T-helper 1 cell treated with Interleukin-12 subunit alpha and Interleukin-12 subunit beta and Interleukin-4 antibody, amounts not matched to agents 30 μg/mL and 1 μg/mL, for 36 hours (primary cell): Measurements from ENCODE around the gene ZNF133.
"Not testable (repeated sequence)": the region's sequence is repeated elsewhere in the genome, so short reads cannot be mapped to it uniquely, and the experiment has no call there.

Experiments
- H3K27ac Mint-ChIP-seq: one replicate; pipeline ENCODE4 v1.8.0; 2021; ENCODE audit warnings: mild to moderate bottlenecking, mixed read lengths
- H3K27me3 Mint-ChIP-seq: one replicate; pipeline ENCODE4 v1.8.0; 2021; ENCODE audit warnings: low read depth, mixed read lengths
- H3K36me3 Mint-ChIP-seq: one replicate; pipeline ENCODE4 v1.8.0; 2021; ENCODE audit warnings: low read depth, mixed read lengths
- H3K4me1 Mint-ChIP-seq: one replicate; pipeline ENCODE4 v1.8.0; 2021; ENCODE audit warnings: low read depth, mixed read lengths
- H3K4me3 Mint-ChIP-seq: one replicate; pipeline ENCODE4 v1.8.0; 2021; ENCODE audit warnings: mild to moderate bottlenecking, moderate library complexity, mixed read lengths
- H3K9me3 Mint-ChIP-seq: one replicate; pipeline ENCODE4 v1.8.0; 2021; ENCODE audit warnings: mixed read lengths

The ZNF133 gene

DNA sequence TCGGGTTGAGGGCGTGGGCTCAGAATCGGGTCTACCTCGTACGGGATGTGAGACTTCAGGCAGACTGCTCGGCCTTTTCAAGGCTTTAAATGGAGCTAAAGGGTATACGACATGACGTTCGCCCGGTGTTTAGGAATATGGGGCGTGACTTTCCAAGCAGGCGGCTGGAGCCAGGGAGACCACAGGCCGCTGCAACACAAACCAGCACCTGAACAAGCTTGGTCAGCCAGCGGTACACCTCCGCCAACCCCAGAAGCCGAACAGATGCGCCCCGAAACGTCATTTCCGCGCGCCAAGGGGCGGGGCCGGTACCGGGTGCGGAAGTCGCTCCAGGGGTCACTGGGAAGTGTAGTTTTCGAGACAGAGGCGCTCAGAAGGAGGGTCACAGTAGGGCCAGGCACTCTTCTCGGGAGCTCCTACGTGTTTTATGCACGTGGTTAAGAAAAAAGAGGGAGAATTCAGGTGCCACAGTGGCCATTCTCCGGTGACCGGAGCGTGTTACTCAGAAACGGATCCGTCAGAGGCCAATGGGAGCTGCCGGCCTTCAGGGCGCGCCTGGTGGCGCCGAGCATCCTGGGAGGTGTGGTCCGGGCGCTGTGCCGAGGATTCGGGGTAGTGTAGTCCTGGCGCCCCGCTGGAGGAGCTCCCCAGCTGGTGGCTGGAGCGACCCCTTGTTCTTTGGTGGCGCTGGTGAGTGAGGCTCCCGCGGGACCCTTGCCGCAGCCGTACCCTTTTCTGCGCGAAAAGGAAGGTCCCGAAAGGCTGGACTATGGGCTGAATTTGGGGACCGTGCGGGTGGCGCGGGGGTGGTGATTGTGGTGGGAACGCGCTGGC, at the start of gene ZNF133:
ZNF133 (plus strand) TSS at position 613 of the 834 bp plus-strand sequence. CDS start 17,160 bp downstream, outside the sequence.
- Mint-ChIP-seq H3K27me3 (peaks cover 25% of the 10 kb centered on the region), H3K36me3 (peaks cover 35% of the 10 kb centered on the region), H3K9me3 (peaks cover 28% of the 10 kb centered on the region), H3K4me3 (peak within 1 kb of the TSS; percentile 96), H3K27ac (peak within 1 kb of the TSS; percentile 99), H3K4me1 (peaks cover 17% of the 10 kb centered on the region)

DNA sequence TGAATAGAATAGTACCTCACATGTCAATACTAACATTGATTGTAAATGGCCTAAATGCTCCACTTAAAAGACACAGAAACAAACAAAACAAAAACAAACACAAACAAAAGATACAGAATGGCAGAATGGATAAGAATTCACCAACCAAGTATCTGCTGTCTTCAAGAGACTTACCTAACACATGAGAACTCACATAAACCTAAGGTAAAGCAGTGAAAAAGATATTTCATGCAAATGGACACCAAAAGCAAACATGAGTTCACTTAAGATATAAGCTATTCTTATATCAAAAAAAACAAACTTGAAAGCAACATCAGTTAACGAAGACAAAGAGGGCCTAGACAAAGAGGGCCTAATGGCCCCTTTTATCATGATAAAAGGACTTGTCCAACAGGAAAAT, 47.3 kb upstream of the ZNF133 start:
- H3K27ac Mint-ChIP-seq, result no peak overlapping the region
- peaks cover 4% of the 10 kb centered on the region for H3K27me3 Mint-ChIP-seq
- no peak overlapping the region for H3K4me3 Mint-ChIP-seq
- H3K36me3 Mint-ChIP-seq, result no peaks in the 10 kb centered on the region
- no peaks in the 10 kb centered on the region for H3K4me1 Mint-ChIP-seq
- no peaks in the 10 kb centered on the region for H3K9me3 Mint-ChIP-seq

DNA sequence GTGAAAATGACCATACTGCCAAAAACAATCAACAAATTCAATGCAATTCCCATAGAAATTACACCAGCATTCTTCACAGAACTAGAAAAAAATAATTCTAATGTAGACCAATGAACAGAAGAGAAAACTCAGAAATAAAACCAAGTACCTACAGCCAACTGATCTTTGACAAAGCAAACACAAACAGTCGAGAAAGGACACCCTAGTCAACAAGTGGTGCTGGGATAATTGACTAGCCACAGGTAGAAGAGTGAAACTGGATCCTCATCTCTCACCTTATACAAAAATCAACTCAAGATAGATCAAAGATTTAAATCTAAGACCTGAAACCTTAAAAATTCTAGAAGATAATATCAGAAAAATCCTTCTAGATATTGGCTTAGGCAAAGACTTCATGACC, 44.5 kb upstream of the ZNF133 start:
- no peak overlapping the region for H3K4me3 Mint-ChIP-seq
- no peaks in the 10 kb centered on the region for H3K36me3 Mint-ChIP-seq
- no peak overlapping the region for H3K27ac Mint-ChIP-seq
- peaks cover 4% of the 10 kb centered on the region for H3K27me3 Mint-ChIP-seq
- no peaks in the 10 kb centered on the region for H3K9me3 Mint-ChIP-seq
- H3K4me1 Mint-ChIP-seq, result no peaks in the 10 kb centered on the region

DNA sequence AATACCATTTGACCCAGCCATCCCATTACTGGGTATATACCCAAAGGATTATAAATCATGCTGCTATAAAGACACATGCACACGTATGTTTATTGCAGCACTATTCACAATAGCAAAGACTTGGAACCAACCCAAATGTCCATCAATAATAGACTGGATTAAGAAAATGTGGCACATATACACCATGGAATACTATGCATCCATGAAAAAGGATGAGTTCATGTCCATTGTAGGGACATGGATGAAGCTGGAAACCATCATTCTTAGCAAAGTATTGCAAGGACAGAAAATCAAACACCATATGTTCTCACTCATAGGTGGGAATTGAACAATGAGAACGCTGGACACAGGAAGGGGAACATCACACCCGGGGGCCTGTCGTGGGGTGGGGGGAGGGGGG, 39.8 kb upstream of the ZNF133 start:
- not testable (repeated sequence) for H3K9me3 Mint-ChIP-seq, H3K36me3 Mint-ChIP-seq, H3K27ac Mint-ChIP-seq, H3K27me3 Mint-ChIP-seq, H3K4me3 Mint-ChIP-seq, H3K4me1 Mint-ChIP-seq

DNA sequence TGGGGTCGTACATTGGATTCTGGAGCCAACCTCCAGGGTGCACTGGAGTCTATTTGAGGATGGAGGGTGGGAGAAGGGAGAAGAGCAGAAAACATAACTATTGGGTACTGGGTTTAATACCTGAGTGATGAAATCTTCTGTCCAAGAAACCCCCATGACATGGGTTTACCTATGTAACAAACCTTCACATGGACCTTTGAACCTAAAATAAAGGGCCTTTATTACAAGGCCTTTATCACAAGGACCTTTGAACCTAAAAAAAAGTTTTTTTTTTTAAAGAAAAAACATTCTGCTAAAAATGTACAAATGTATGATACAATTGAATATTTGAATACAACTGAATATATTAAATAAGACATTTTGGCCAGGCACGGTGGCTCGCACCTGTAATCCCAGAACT, 38.1 kb upstream of the ZNF133 start:
- no peaks in the 10 kb centered on the region for H3K27me3 Mint-ChIP-seq
- no peaks in the 10 kb centered on the region for H3K36me3 Mint-ChIP-seq
- H3K27ac Mint-ChIP-seq, result no peak overlapping the region
- H3K4me3 Mint-ChIP-seq, result no peak overlapping the region
- no peaks in the 10 kb centered on the region for H3K9me3 Mint-ChIP-seq
- H3K4me1 Mint-ChIP-seq, result no peaks in the 10 kb centered on the region

DNA sequence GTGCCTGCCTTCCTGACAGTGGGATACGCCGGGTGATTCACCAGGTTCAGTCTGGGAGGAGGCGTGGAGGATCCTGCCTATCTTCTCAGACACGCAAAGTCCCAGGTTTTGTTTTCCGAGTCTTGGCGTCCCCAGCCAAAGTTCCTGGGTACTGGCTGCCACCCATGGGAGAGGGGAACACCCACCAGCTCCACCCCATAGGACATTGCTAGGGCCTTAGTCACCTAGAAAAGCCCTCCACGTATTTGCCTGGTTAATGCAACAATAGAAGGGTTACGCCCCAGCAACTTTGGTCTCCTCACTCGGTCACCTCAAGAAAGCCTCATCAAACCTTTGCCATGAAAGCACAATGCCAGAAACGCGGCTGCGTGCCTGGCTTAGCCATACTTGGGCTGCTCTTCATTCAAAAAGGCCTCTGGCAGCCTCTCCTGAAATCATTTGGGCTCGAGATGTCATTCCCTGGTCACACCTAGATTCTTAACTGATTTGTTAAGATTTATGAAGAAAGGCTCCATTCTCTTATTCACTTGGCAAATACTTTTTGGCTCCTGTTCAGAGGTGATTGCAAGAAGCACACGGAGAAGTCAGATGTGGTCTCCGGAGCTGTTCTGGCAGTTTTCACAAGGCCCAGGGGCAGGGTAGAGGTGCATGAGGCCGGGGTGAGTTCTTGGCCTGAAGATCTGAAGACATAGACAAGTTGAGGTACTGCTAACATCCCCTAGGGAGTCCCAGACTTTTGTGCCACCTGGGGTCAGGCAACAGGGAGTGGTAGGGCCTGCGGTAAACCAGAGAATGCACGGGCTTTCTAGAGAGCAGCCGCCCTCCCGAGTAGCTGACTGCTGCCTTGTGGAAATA, 35.5 kb upstream of the ZNF133 start:
- Mint-ChIP-seq H3K27me3 (no peaks in the 10 kb centered on the region), H3K9me3 (no peaks in the 10 kb centered on the region), H3K4me1 (no peaks in the 10 kb centered on the region), H3K36me3 (no peaks in the 10 kb centered on the region), H3K27ac (no peak overlapping the region), H3K4me3 (no peak overlapping the region)

DNA sequence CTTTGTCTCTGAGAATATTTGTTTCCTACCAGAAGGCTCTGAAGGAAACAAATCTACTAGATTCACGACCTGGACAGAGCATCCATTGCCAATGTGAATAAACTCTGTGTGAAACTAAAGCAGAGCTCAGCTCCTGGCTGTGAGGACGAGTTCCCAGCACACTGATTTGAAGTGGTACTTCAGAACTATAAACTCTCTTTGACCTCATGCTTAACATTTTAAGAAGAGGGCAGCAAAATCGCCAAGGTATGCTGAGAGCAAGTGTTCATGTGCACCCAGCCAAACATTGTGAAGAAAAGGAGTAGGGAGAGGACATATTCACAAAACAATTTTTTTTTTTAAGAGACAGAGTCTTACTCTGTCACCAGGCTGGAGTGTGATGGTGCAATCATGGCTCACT, 33.7 kb upstream of the ZNF133 start:
- no peaks in the 10 kb centered on the region for H3K36me3 Mint-ChIP-seq
- H3K27ac Mint-ChIP-seq, result no peak overlapping the region
- H3K27me3 Mint-ChIP-seq, result no peaks in the 10 kb centered on the region
- no peaks in the 10 kb centered on the region for H3K9me3 Mint-ChIP-seq
- H3K4me1 Mint-ChIP-seq, result no peaks in the 10 kb centered on the region
- H3K4me3 Mint-ChIP-seq, result no peak overlapping the region

DNA sequence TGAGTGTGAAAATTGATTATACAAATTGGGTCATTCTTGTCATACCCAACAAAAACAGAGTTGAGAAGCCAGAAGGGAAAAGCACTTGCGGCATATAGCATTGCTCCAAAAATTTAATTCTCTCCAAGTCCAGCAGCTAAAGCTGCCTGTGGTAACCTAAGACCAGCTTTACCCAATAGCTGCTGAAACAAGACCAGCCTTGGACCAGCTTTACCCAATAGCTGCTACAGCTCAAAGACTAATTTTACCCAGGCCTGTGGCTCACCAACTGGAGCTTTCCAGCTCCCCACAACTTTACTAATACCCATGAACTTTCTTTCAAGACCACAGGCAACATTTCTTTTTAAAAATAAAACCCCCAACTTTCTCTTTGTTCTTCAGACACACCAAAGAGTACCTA, 32.8 kb upstream of the ZNF133 start:
- Mint-ChIP-seq H3K36me3 (no peaks in the 10 kb centered on the region), H3K4me1 (no peaks in the 10 kb centered on the region), H3K27me3 (no peaks in the 10 kb centered on the region), H3K9me3 (no peaks in the 10 kb centered on the region), H3K4me3 (no peak overlapping the region), H3K27ac (no peak overlapping the region)

DNA sequence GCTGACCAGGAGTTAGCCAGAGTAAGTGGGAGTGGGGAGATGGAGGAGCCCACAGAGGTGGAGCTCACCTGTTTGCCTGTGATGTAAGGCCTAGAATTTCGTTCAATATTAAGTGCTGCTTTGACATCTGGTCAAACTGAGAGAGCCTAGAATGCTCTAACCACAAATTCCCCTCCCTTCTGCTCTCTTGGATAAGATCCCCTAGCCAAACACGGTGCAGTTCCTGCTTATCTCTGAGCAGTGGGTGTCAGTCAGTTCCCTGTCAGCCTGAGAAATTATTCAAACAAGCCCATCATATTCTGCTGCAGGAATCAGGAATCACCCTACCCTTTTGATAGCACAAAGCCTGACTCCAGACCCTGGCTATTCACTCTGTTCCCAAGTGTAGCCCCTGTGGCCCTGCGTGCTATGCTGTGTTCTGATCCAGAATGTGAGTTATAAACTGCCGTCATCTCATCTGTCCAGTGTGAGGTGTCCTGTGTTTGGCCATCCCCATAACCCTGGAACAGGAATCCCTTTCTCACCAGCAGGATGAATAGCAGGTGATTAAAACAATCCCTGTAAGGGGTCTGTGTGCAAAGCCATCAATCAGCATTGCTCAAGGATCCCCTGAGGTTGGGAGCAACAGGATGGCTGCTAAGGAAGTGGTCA, 31.8 kb upstream of the ZNF133 start:
- H3K4me1 Mint-ChIP-seq, result no peaks in the 10 kb centered on the region
- H3K4me3 Mint-ChIP-seq, result no peak overlapping the region
- no peak overlapping the region for H3K27ac Mint-ChIP-seq
- H3K9me3 Mint-ChIP-seq, result no peaks in the 10 kb centered on the region
- no peaks in the 10 kb centered on the region for H3K27me3 Mint-ChIP-seq
- no peaks in the 10 kb centered on the region for H3K36me3 Mint-ChIP-seq

DNA sequence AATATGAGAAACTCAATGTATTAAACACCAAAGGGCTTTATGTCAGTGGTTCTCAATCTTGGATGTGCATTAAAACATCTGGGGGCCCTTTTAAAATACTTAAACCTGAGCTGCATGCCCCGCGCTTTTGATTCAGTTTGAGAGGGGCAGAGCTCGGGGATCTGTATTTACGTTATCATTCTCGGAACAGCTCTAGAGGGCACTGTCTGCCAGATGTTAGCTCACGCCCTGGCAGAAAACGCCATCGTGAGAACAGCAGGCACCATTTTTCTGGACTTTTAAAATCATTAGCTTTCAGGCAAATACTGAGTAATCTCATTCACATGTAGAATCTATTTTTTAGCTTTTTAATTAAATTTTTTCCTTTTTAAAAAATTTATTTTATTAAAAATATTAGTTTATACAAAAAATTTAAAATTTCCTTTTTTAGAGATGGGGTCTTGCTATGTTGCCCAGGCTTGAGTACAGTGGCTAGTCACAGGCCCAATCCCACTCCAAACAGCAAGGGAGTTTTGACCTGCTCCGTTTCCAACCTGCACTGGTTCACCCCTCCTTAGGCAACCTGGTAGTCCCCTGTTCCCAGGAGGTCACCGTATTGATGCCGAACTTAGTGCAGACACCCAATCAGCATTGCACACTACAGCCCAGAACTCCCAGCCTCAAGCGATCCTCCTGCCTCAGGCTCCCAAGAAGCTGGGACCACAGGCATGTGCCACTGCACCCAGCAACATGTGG, 30.0 kb upstream of the ZNF133 start:
- Mint-ChIP-seq H3K9me3 (no peaks in the 10 kb centered on the region), H3K4me1 (no peaks in the 10 kb centered on the region), H3K27ac (no peak overlapping the region), H3K4me3 (no peak overlapping the region), H3K36me3 (no peaks in the 10 kb centered on the region), H3K27me3 (no peaks in the 10 kb centered on the region)

DNA sequence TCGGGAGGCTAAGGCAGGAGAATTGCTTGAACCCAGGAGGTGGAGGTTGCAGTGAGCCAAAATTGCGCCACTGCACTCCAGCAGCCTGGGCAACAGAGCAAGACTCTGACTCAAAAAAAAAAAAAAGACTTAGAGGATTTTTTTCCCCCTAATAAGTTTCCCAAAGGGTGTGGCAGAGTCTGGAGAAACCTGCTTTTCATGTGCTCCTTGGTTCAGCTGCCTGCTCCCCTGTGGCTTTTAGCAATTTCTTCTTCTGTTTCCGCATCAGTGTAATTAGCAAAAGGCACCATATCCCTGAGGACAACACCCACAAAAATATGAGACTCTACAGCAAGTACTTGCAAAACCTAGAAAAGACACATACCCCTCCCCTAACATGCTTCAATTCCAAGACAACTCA, 28.6 kb upstream of the ZNF133 start:
- Mint-ChIP-seq H3K4me1 (no peaks in the 10 kb centered on the region), H3K36me3 (no peaks in the 10 kb centered on the region), H3K27me3 (peaks cover 8% of the 10 kb centered on the region), H3K9me3 (no peaks in the 10 kb centered on the region), H3K27ac (no peak overlapping the region), H3K4me3 (no peak overlapping the region)

DNA sequence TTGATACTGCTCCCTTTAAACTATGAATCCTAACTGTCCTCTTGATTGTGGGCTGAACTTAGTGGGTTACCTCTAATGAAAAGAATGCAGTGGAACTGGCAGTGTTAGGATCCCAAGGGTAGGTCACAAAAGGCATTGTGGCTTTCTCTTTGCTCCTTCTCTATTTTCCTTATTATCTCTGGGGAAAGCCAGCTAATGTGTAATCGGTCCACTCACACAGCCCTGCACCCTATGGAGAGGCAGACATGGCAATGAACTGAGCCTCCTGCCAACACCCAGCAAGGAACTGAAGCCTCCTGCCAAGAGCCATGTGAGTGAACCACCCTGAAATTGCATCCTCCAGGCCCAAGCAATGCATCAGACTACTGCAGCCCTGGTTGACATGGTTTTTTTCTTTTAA, 24.6 kb upstream of the ZNF133 start:
- Mint-ChIP-seq H3K4me1 (no peaks in the 10 kb centered on the region), H3K27ac (no peak overlapping the region), H3K36me3 (no peaks in the 10 kb centered on the region), H3K9me3 (no peaks in the 10 kb centered on the region), H3K4me3 (no peak overlapping the region), H3K27me3 (peaks cover 17% of the 10 kb centered on the region)

DNA sequence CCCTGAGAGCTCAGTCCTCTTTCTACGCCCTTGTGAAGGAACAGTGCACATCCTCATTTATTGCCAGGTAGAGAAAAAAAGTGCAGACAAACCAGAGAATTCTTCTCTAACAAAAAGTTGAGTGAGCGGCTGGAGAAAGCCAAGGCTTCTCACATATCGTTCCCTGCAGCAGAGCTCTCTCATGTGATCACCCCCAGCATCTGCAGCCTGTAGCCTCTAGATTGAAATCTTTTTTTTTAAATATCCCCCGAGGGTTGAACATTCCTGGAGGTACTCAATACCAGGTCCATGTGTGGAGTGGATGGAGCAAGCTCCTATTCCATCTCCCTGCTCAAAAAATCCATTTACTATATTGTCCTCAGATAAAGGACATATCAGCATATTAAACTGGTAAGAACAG, 22.9 kb upstream of the ZNF133 start:
- Mint-ChIP-seq H3K4me3 (no peak overlapping the region), H3K9me3 (no peaks in the 10 kb centered on the region), H3K36me3 (no peaks in the 10 kb centered on the region), H3K27ac (no peak overlapping the region), H3K4me1 (no peaks in the 10 kb centered on the region), H3K27me3 (peaks cover 17% of the 10 kb centered on the region)

DNA sequence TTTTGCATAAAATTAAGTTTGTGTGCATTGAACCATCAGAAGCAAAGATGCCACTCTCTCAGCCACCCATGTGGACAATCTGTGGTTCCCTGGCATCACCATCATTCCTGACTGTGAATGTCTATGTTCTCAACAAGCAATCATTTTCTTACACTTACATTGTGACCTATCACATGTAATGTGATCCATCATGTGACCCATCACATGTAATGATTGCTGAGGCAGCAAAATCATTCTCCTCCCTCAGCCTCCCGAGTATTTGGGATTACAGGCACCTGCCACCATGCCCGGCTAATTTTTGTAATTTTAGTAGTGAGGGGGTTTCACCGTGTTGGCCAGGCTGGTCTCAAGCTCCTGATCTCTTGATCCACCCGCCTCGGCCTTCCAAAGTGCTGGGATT, 22.0 kb upstream of the ZNF133 start:
- Mint-ChIP-seq H3K4me3 (no peak overlapping the region), H3K36me3 (no peaks in the 10 kb centered on the region), H3K27me3 (peaks cover 17% of the 10 kb centered on the region), H3K27ac (no peak overlapping the region), H3K4me1 (no peaks in the 10 kb centered on the region), H3K9me3 (no peaks in the 10 kb centered on the region)
